PC-3 (cell line): ENCODE results near the gene PSMB5. TPM values are rescaled to one million over a fixed set of nuclear protein-coding genes. Genes with fewer than 3 reads are reported as not detected.

Source experiments
- ATAC-seq: fragments of 200-7000 bp; cut with Tn5 transposase; 2 replicates; pipeline ENCODE4 v1.9.1; 2020; ENCODE audit warnings: mild to moderate bottlenecking, moderate library complexity
- BruUV-seq: library from RNA; stranded (reverse); fragments of 400-500 nt; replicated peaks from 2 replicates; lab custom pipeline; 2021; lab: Mats Ljungman, UMichigan
- CTCF ChIA-PET: fragments of 300-600 bp; sonication (Branson Sonifier 250); formaldehyde crosslinking; loops from one replicate; lab custom pipeline; 2022; ENCODE audit warnings: antibody characterized with exemption; lab: Charles Lee
- POLR2A ChIA-PET: fragments of 300-600 bp; sonication (Branson Sonifier 250); formaldehyde crosslinking; loops from one replicate; lab custom pipeline; 2022; ENCODE audit warnings: antibody characterized with exemption; ENCODE audit not compliant: unreplicated experiment; lab: Charles Lee
- DNase-seq: peaks from one replicate; pipeline ENCODE4 v3.0.0-alpha.2; 2015
- H2AFZ ChIP-seq: fragments of 300-600 bp; sonication (generic); 2 replicates; pipeline ENCODE4 v1.6.0; 2016; ENCODE audit warnings: antibody characterized with exemption, low read length
- H3F3A ChIP-seq: fragments of 300-600 bp; sonication (generic); one replicate; pipeline ENCODE4 v1.6.0; 2017; ENCODE audit warnings: antibody characterized with exemption, low read length, control low read depth, mild to moderate bottlenecking; ENCODE audit not compliant: unreplicated experiment
- H3K27ac ChIP-seq: fragments of 300-600 bp; sonication (generic); 2 replicates; pipeline ENCODE4 v1.5.1; 2016; ENCODE audit warnings: mild to moderate bottlenecking, low read length
- H3K27me3 ChIP-seq: fragments of 300-600 bp; sonication (generic); 2 replicates; pipeline ENCODE4 v1.6.1; 2016; ENCODE audit warnings: low read length, mixed read lengths
- H3K36me3 ChIP-seq: fragments of 300-600 bp; sonication (generic); 2 replicates; pipeline ENCODE4 v1.6.1; 2016; ENCODE audit warnings: low read depth, mixed run types, low read length, mixed read lengths
- H3K4me1 ChIP-seq: fragments of 300-600 bp; sonication (generic); 2 replicates; pipeline ENCODE4 v1.5.1; 2016; ENCODE audit warnings: low read length; ENCODE audit not compliant: insufficient read depth
- H3K4me2 ChIP-seq: fragments of 300-600 bp; sonication (generic); 2 replicates; pipeline ENCODE4 v1.6.0; 2016; ENCODE audit warnings: low read length
- H3K4me3 ChIP-seq: fragments of 300-600 bp; sonication (generic); 2 replicates; pipeline ENCODE4 v1.5.1; 2016; ENCODE audit warnings: mild to moderate bottlenecking, low read length, mixed read lengths
- H3K79me2 ChIP-seq: fragments of 300-600 bp; sonication (generic); 2 replicates; pipeline ENCODE4 v1.6.1; 2017; ENCODE audit warnings: low read length, mixed read lengths
- H3K9ac ChIP-seq: fragments of 300-600 bp; sonication (generic); 2 replicates; pipeline ENCODE4 v1.6.0; 2016; ENCODE audit warnings: mild to moderate bottlenecking, low read length
- H3K9me2 ChIP-seq: fragments of 300-600 bp; sonication (generic); replicated peaks from 2 replicates; pipeline ENCODE4 v1.6.1; 2016; ENCODE audit warnings: mixed run types, low read length, mixed read lengths
- H3K9me3 ChIP-seq: fragments of 300-600 bp; sonication (generic); 2 replicates; pipeline ENCODE4 v1.6.1; 2016; ENCODE audit warnings: low read length, mixed read lengths
- H4K20me1 ChIP-seq: fragments of 300-600 bp; sonication (generic); 2 replicates; pipeline ENCODE4 v1.6.1; 2016; ENCODE audit warnings: low read length, mixed read lengths
- CTCF ChIP-seq: fragments of 300-600 bp; sonication (generic); conservative IDR thresholded peaks from 2 replicates; pipeline ENCODE4 v1.5.1; 2017; ENCODE audit warnings: antibody characterized with exemption, low read depth, mild to moderate bottlenecking, low read length
- EZH2 ChIP-seq: fragments of 300-600 bp; sonication (generic); IDR thresholded peaks from one replicate; pipeline ENCODE4 v1.6.1; 2017; ENCODE audit warnings: antibody characterized with exemption, mild to moderate bottlenecking, low read length; ENCODE audit not compliant: unreplicated experiment
- EZH2phosphoT487 ChIP-seq: fragments of 300-600 bp; sonication (generic); IDR thresholded peaks from 2 replicates; pipeline ENCODE4 v1.6.1; 2018; ENCODE audit warnings: mild to moderate bottlenecking, antibody characterized with exemption, low read length, borderline replicate concordance
- intact Hi-C: fragments of 100-400 bp; cut with micrococcal nuclease; formaldehyde crosslinking; loops from 2 replicates; pipeline ENCODE4 v1.9.0; 2023
- total RNA-seq: library from RNA; depleted of rRNA; stranded (reverse); fragments of >200 nt; gene quantifications from 2 replicates; pipeline ENCODE4 v1.2.3, GENCODE V29; 2014

PSMB5 gene
- total RNA-seq, 1 experiment from 2014 or later, result 424 TPM

- no peaks in the 10 kb centered on the region; the same call in 1 of the 2 replicates for H3K36me3 ChIP-seq
- H3K79me2 ChIP-seq, result peaks cover 21% of the 10 kb centered on the region
- no peak overlapping the region for H3K4me2 ChIP-seq
- no peak overlapping the region for H2AFZ ChIP-seq
- TF ChIP-seq EZH2 (no peak), EZH2phosphoT487 (no peak), CTCF (peak; percentile 95)
- no peaks in the 10 kb centered on the region; the same call in 1 of the 2 replicates for H3K4me1 ChIP-seq
- H3K27ac ChIP-seq, result no peak overlapping the region
- intact Hi-C loops, result loop anchor here (1.0 to 10.0 kb wide), 3 partner anchors 72 to 198 kb away; partner anchors contain the start of gene SLC7A8
- H3K4me3 ChIP-seq, result no peak overlapping the region
- peak; percentile 49 for ATAC-seq
- H3K9ac ChIP-seq, result no peak overlapping the region
- H3F3A ChIP-seq, result no peaks in the 10 kb centered on the region
- no peaks in the 10 kb centered on the region for H3K9me2 ChIP-seq
- DNase-seq, result peak; percentile 94
- no TSS peak for BruUV-seq
- CTCF ChIA-PET, result interaction anchor here (0.5 to 1.9 kb wide), 21 partner anchors 9 to 531 kb away, joined by 3 to 27 read pairs (median 5); partner anchors contain the start of genes ACIN1, C14orf119, CDH24 and HAUS4
- no peaks in the 10 kb centered on the region for H3K27me3 ChIP-seq
- no peaks in the 10 kb centered on the region for H3K9me3 ChIP-seq
- POLR2A ChIA-PET, result interaction anchor here (0.5 to 0.6 kb wide), 5 partner anchors 9 to 192 kb away, joined by 3 to 20 read pairs (median 16); no protein-coding TSS in a partner anchor
- no peaks in the 10 kb centered on the region for H4K20me1 ChIP-seq
These were observed 48.1 kb downstream of the PSMB5 start for GRCh38 chr14:22986508-22987054.

- Histone ChIP-seq H3K36me3 (no peaks in the 10 kb centered on the region; the same call in 1 of the 2 replicates), H3K4me3 (no peak overlapping the region), H3F3A (no peaks in the 10 kb centered on the region), H3K9me2 (no peaks in the 10 kb centered on the region), H3K9ac (no peak overlapping the region), H3K9me3 (no peaks in the 10 kb centered on the region), H3K27me3 (no peaks in the 10 kb centered on the region), H3K4me1 (no peaks in the 10 kb centered on the region; the same call in 1 of the 2 replicates), H2AFZ (no peak overlapping the region), H3K27ac (no peak overlapping the region), H4K20me1 (no peaks in the 10 kb centered on the region), H3K4me2 (no peak overlapping the region), H3K79me2 (peaks cover 27% of the 10 kb centered on the region)
- POLR2A ChIA-PET, result interaction anchor here (0.5 to 0.6 kb wide), 5 partner anchors 8 to 192 kb away, joined by 3 to 20 read pairs (median 16); no protein-coding TSS in a partner anchor
- CTCF ChIA-PET, result interaction anchor here (0.6 to 1.9 kb wide), 20 partner anchors 9 to 532 kb away, joined by 3 to 27 read pairs (median 6); partner anchors contain the start of genes ACIN1, C14orf119, CDH24 and HAUS4
- TF ChIP-seq CTCF (no peak), EZH2phosphoT487 (no peak), EZH2 (no peak)
- ATAC-seq, result no peak
- no peak for DNase-seq
- BruUV-seq, result no TSS peak
- intact Hi-C loops, result loop anchor here (1.0 to 10.0 kb wide), 3 partner anchors 72 to 199 kb away; partner anchors contain the start of gene SLC7A8
These were observed 48.7 kb downstream of the PSMB5 start for GRCh38 chr14:22985894-22986507.
